ENCODE results near the gene SLC22A2. TPM values are rescaled to one million over a fixed set of nuclear protein-coding genes. Genes with fewer than 3 reads are reported as not detected.

The SLC22A2 gene
- total and polyA plus RNA-seq, 2 experiments from 2014 or later, result 0.43 to 0.57 TPM

- Histone ChIP-seq H3K9me2 (replicated peaks; ENCODE audit: insufficient read depth) (no peaks in the 10 kb centered on the region), H3K4me3 (no peak overlapping the region), H3K4me2 (peak overlapping the region; percentile 59), H3K79me2 (no peaks in the 10 kb centered on the region), H4K20me1 (ENCODE audit: insufficient read depth, poor library complexity, severe bottlenecking) (no peaks in the 10 kb centered on the region), H3K9me3 (ENCODE audit: low read depth) (no peaks in the 10 kb centered on the region), H3K27me3 (no peaks in the 10 kb centered on the region), H3K4me1 (ENCODE audit: insufficient read depth) (peaks cover 30% of the 10 kb centered on the region), H3K27ac (peak overlapping the region; percentile 92), H3K36me3 (replicated peaks; ENCODE audit: insufficient read depth, low read depth) (no peaks in the 10 kb centered on the region), H2AFZ (no peak overlapping the region)
- WGBS (ENCODE audit: low lambda C conversion rate, missing lambda C conversion rate), result 25% methylated on average over 7 of the region's 7 CpGs
- DNase-seq (ENCODE audit: low spot score), result peak; percentile 87
- TF ChIP-seq EZH2 (IDR thresholded peaks at IDR 0.05; ENCODE audit: borderline replicate concordance), result no peak
- TF ChIP-seq CTCF (IDR thresholded peaks at IDR 0.05; ENCODE audit: poor library complexity), result no peak
- no peak for TF ChIP-seq EZH2phosphoT487 (IDR thresholded peaks at IDR 0.05; ENCODE audit: low read depth, severe bottlenecking, unreplicated experiment)
These were observed 3.9 kb downstream of the SLC22A2 start for GRCh38 chr6:160254467-160255312.

DNA sequence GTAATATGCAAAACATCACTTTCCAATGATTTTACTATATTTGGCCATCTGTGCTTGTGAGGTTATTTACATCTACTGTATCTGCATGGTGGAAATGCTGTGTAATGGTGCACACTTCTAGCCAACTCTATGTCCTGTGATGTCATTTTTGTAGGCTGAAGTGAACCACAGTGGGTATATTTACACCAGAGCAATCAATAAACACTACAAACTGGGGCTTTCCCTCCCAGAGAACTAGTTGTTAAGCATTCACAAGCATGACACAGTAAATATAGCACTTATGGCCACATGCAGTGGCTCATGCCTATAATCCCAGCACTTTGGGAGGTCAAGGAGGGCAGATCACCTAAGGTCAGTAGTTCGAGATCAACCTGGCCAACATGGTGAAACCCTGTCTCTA, 4.9 kb downstream of the SLC22A2 start:
- WGBS (ENCODE audit: low lambda C conversion rate, missing lambda C conversion rate), result 72% methylated on average over 1 of the region's 1 CpG
- H3K27ac ChIP-seq, result peak overlapping the region; percentile 92
- H3K4me1 ChIP-seq (ENCODE audit: insufficient read depth), result peaks cover 20% of the 10 kb centered on the region

GRCh38 chr6:160253292-160253691, 5.3 kb downstream of the SLC22A2 start:
- Histone ChIP-seq H3K27ac (no peak overlapping the region), H3K4me3 (no peak overlapping the region), H3K4me1 (ENCODE audit: insufficient read depth) (peaks cover 16% of the 10 kb centered on the region), H2AFZ (no peak overlapping the region), H3K9me2 (replicated peaks; ENCODE audit: insufficient read depth) (no peaks in the 10 kb centered on the region), H3K27me3 (no peaks in the 10 kb centered on the region), H4K20me1 (ENCODE audit: insufficient read depth, poor library complexity, severe bottlenecking) (no peaks in the 10 kb centered on the region), H3K4me2 (no peak overlapping the region), H3K9me3 (ENCODE audit: low read depth) (no peaks in the 10 kb centered on the region), H3K79me2 (no peaks in the 10 kb centered on the region), H3K36me3 (replicated peaks; ENCODE audit: insufficient read depth, low read depth) (no peaks in the 10 kb centered on the region)
- TF ChIP-seq EZH2phosphoT487 (IDR thresholded peaks at IDR 0.05; ENCODE audit: low read depth, severe bottlenecking, unreplicated experiment) (no peak), CTCF (IDR thresholded peaks at IDR 0.05; ENCODE audit: poor library complexity) (no peak), EZH2 (IDR thresholded peaks at IDR 0.05; ENCODE audit: borderline replicate concordance) (no peak)
- no peak for DNase-seq (ENCODE audit: low spot score)
- whole genome bisulfite sequencing (ENCODE audit: low lambda C conversion rate, missing lambda C conversion rate), result 40% methylated on average over 3 of the region's 3 CpGs

More for the DNA sequence above, 4.9 kb downstream of the SLC22A2 start:
- Histone ChIP-seq H3K9me2 (replicated peaks; ENCODE audit: insufficient read depth) (no peaks in the 10 kb centered on the region), H3K79me2 (no peaks in the 10 kb centered on the region), H2AFZ (no peak overlapping the region), H4K20me1 (ENCODE audit: insufficient read depth, poor library complexity, severe bottlenecking) (no peaks in the 10 kb centered on the region), H3K4me3 (no peak overlapping the region), H3K27me3 (no peaks in the 10 kb centered on the region), H3K4me2 (no peak overlapping the region), H3K36me3 (replicated peaks; ENCODE audit: insufficient read depth, low read depth) (no peaks in the 10 kb centered on the region), H3K9me3 (ENCODE audit: low read depth) (no peaks in the 10 kb centered on the region)
- no peak for TF ChIP-seq EZH2phosphoT487 (IDR thresholded peaks at IDR 0.05; ENCODE audit: low read depth, severe bottlenecking, unreplicated experiment)
- TF ChIP-seq EZH2 (IDR thresholded peaks at IDR 0.05; ENCODE audit: borderline replicate concordance), result no peak
- no peak for TF ChIP-seq CTCF (IDR thresholded peaks at IDR 0.05; ENCODE audit: poor library complexity)
- DNase-seq (ENCODE audit: low spot score), result peak; percentile 45

Data from hepatocyte (in vitro differentiated cells).